ENCODE data around the gene KRT80. TPM values are rescaled to one million over a fixed set of nuclear protein-coding genes. Genes with fewer than 3 reads are reported as not detected.

Gene KRT80
- polyA plus RNA-seq, 1 experiment: 2.1 TPM

- no peaks in the 10 kb centered on the region for H3K9me3 ChIP-seq (ENCODE audit: control insufficient read depth, insufficient read depth, low read length)
- no peaks in the 10 kb centered on the region for H3K27me3 ChIP-seq (ENCODE audit: control insufficient read depth, insufficient read depth, low read length)
- no peak for TF ChIP-seq CTCF (IDR thresholded peaks at IDR 0.05; ENCODE audit: low read depth, low read length)
- POLR2A ChIA-PET: no interaction called here
- no peak overlapping the region for H3K27ac ChIP-seq (ENCODE audit: low read depth, low read length)
- no peak for DNase-seq (ENCODE audit: low read depth, low spot score)
- no peak overlapping the region for H3K4me3 ChIP-seq (ENCODE audit: low read depth, low read length)
- CTCF ChIA-PET: interaction anchor here (2.7 kb wide), 1 partner anchor 117 kb away, joined by 12 read pairs; no protein-coding TSS in a partner anchor
Observed at GRCh38 chr12:52142431-52142830, 49.4 kb downstream of the KRT80 start.

GRCh38 chr12:52141875-52142274 lies 49.9 kb downstream of the KRT80 start:
- no peaks in the 10 kb centered on the region for H3K9me3 ChIP-seq (ENCODE audit: control insufficient read depth, insufficient read depth, low read length)
- H3K4me3 ChIP-seq (ENCODE audit: low read depth, low read length): no peak overlapping the region
- H3K27me3 ChIP-seq (ENCODE audit: control insufficient read depth, insufficient read depth, low read length): no peaks in the 10 kb centered on the region
- ChIA-PET CTCF (no interaction called here), POLR2A (no interaction called here)
- H3K27ac ChIP-seq (ENCODE audit: low read depth, low read length): no peak overlapping the region
- no peak for DNase-seq (ENCODE audit: low read depth, low spot score)
- TF ChIP-seq CTCF (IDR thresholded peaks at IDR 0.05; ENCODE audit: low read depth, low read length): no peak

GRCh38 chr12:52141306-52141705 lies 50.5 kb downstream of the KRT80 start:
- DNase-seq (ENCODE audit: low read depth, low spot score): no peak
- ChIA-PET CTCF (no interaction called here), POLR2A (no interaction called here)
- Histone ChIP-seq H3K27ac (ENCODE audit: low read depth, low read length) (no peak overlapping the region), H3K27me3 (ENCODE audit: control insufficient read depth, insufficient read depth, low read length) (no peaks in the 10 kb centered on the region), H3K9me3 (ENCODE audit: control insufficient read depth, insufficient read depth, low read length) (no peaks in the 10 kb centered on the region), H3K4me3 (ENCODE audit: low read depth, low read length) (no peak overlapping the region)
- TF ChIP-seq CTCF (IDR thresholded peaks at IDR 0.05; ENCODE audit: low read depth, low read length): no peak

- no peak overlapping the region for H3K4me3 ChIP-seq (ENCODE audit: low read depth, low read length)
- TF ChIP-seq CTCF (IDR thresholded peaks at IDR 0.05; ENCODE audit: low read depth, low read length): peak; percentile 72
- ChIA-PET POLR2A (no interaction called here), CTCF (interaction anchor here (0.6 to 1.4 kb wide), 6 partner anchors 18 to 841 kb away, joined by 3 to 7 read pairs (median 5); no protein-coding TSS in a partner anchor)
- H3K27ac ChIP-seq (ENCODE audit: low read depth, low read length): no peak overlapping the region
- H3K27me3 ChIP-seq (ENCODE audit: control insufficient read depth, insufficient read depth, low read length): no peaks in the 10 kb centered on the region
- H3K9me3 ChIP-seq (ENCODE audit: control insufficient read depth, insufficient read depth, low read length): no peaks in the 10 kb centered on the region
- DNase-seq (ENCODE audit: low read depth, low spot score): no peak
Observed at GRCh38 chr12:52139579-52140062, 52.2 kb downstream of the KRT80 start.

- no peaks in the 10 kb centered on the region for H3K9me3 ChIP-seq (ENCODE audit: control insufficient read depth, insufficient read depth, low read length)
- ChIA-PET POLR2A (no interaction called here), CTCF (interaction anchor here (1.0 to 1.3 kb wide), 3 partner anchors 18 to 842 kb away, joined by 3 to 6 read pairs (median 4); no protein-coding TSS in a partner anchor)
- no peak overlapping the region for H3K27ac ChIP-seq (ENCODE audit: low read depth, low read length)
- DNase-seq (ENCODE audit: low read depth, low spot score): no peak
- H3K27me3 ChIP-seq (ENCODE audit: control insufficient read depth, insufficient read depth, low read length): no peaks in the 10 kb centered on the region
- H3K4me3 ChIP-seq (ENCODE audit: low read depth, low read length): no peak overlapping the region
- TF ChIP-seq CTCF (IDR thresholded peaks at IDR 0.05; ENCODE audit: low read depth, low read length): no peak
Observed at GRCh38 chr12:52139147-52139546, 52.7 kb downstream of the KRT80 start.
